Thoracic aorta (tissue), 2 donors: Measurements from ENCODE around the gene MIGA2. TPM values are rescaled to one million over a fixed set of nuclear protein-coding genes. Genes with fewer than 3 reads are reported as not detected.

Experiments
- ATAC-seq: fragments of 150-250 bp; one replicate; pipeline ENCODE4 v1.8.0; 2017; ENCODE audit warnings: low read depth; ENCODE audit not compliant: insufficient number of reproducible peaks, low FRiP score
- DNase-seq: peaks from one replicate; pipeline ENCODE4 v3.0.0-alpha.2; 2020; ENCODE audit warnings: low spot score
- H3K27ac ChIP-seq, 2 donors: fragments of 200-600 bp; sonication (generic); 1 replicate in 1 of 2; 2 replicates in 1 of 2; pipeline ENCODE4 v1.5.1; 2016; ENCODE audit warnings: mild to moderate bottlenecking in 2 of 2, moderate library complexity in 2 of 2
- H3K27me3 ChIP-seq: fragments of 200-600 bp; sonication (generic); replicated peaks from 2 replicates; pipeline ENCODE4 v1.6.0; 2016; ENCODE audit warnings: mild to moderate bottlenecking; ENCODE audit not compliant: insufficient read depth
- H3K36me3 ChIP-seq: fragments of 200-600 bp; sonication (generic); one replicate; pipeline ENCODE4 v1.5.1; 2016
- H3K4me1 ChIP-seq, 2 donors: fragments of 200-600 bp; sonication (generic); 1 replicate in 1 of 2; 2 replicates in 1 of 2; pipeline versions ENCODE4 v1.5.1 to v1.6.0; 2016; ENCODE audit warnings: low read depth in 2 of 2, mild to moderate bottlenecking in 1 of 2; ENCODE audit not compliant: control insufficient read depth in 1 of 2
- H3K4me3 ChIP-seq: fragments of 200-600 bp; sonication (generic); 2 replicates; pipeline ENCODE4 v1.5.1; 2016; ENCODE audit warnings: mild to moderate bottlenecking
- H3K9me3 ChIP-seq: fragments of 200-600 bp; sonication (generic); 2 replicates; pipeline ENCODE4 v1.5.1; 2016
- CTCF ChIP-seq: fragments of 200-600 bp; sonication (generic); IDR thresholded peaks from one replicate; pipeline ENCODE4 v1.5.1; 2019; ENCODE audit warnings: antibody characterized with exemption
- total RNA-seq, 2 donors: library from RNA; depleted of rRNA; stranded (reverse); fragments of >200 nt; gene quantifications; one replicate each; pipeline versions ENCODE4 v1.1.0 to v1.2.3, GENCODE V29; 2016

The MIGA2 gene
- total RNA-seq, 2 donors from 2014 or later: 30.3 to 31.3 TPM

- Histone ChIP-seq H3K9me3 (no peaks in the 10 kb centered on the region), H3K27me3 (no peaks in the 10 kb centered on the region), H3K36me3 (peaks cover 26% of the 10 kb centered on the region), H3K4me3 (no peak overlapping the region), H3K27ac (no peak overlapping the region), H3K4me1 (no peaks in the 10 kb centered on the region)
- DNase-seq: no peak
- no peak for TF ChIP-seq CTCF
- ATAC-seq: no peak
Observed at GRCh38 chr9:129053020-129053419, 16.6 kb downstream of the MIGA2 start.

GRCh38 chr9:129054163-129054851 is 17.9 kb downstream of the MIGA2 start:
- Histone ChIP-seq H3K4me1 (no peaks in the 10 kb centered on the region), H3K27me3 (no peaks in the 10 kb centered on the region), H3K9me3 (no peaks in the 10 kb centered on the region), H3K4me3 (no peak overlapping the region), H3K36me3 (peaks cover 19% of the 10 kb centered on the region), H3K27ac (no peak overlapping the region)
- no peak for DNase-seq
- ATAC-seq: no peak
- TF ChIP-seq CTCF: no peak

- Histone ChIP-seq H3K4me1 (no peaks in the 10 kb centered on the region), H3K27ac (no peak overlapping the region), H3K9me3 (no peaks in the 10 kb centered on the region), H3K4me3 (no peak overlapping the region), H3K27me3 (no peaks in the 10 kb centered on the region), H3K36me3 (peaks cover 35% of the 10 kb centered on the region)
- TF ChIP-seq CTCF: no peak
- ATAC-seq (no peak), DNase-seq (no peak)
Observed at GRCh38 chr9:129058965-129059795, 22.8 kb downstream of the MIGA2 start.

GRCh38 chr9:129059796-129060785 is 23.7 kb downstream of the MIGA2 start:
- Histone ChIP-seq H3K27me3 (no peaks in the 10 kb centered on the region), H3K27ac (no peak overlapping the region), H3K9me3 (no peaks in the 10 kb centered on the region), H3K36me3 (peaks cover 35% of the 10 kb centered on the region), H3K4me1 (no peaks in the 10 kb centered on the region), H3K4me3 (no peak overlapping the region)
- ATAC-seq: no peak
- no peak for TF ChIP-seq CTCF
- no peak for DNase-seq
